Neural progenitor cell (in vitro differentiated cells): Measurements from ENCODE around the gene COG6. TPM values are rescaled to one million over a fixed set of nuclear protein-coding genes. Genes with fewer than 3 reads are reported as not detected.

Experiments used
- DNase-seq: peaks from one replicate; pipeline ENCODE4 v3.0.0-alpha.2; 2016; ENCODE audit warnings: low spot score
- H2AFZ ChIP-seq: fragments of 200-600 bp; sonication (generic); replicated peaks from 2 replicates; pipeline ENCODE4 v1.6.1; 2016; ENCODE audit warnings: antibody characterized with exemption
- H3F3A ChIP-seq: fragments of 200-600 bp; sonication (generic); 2 replicates; pipeline ENCODE4 v1.6.1; 2016; ENCODE audit warnings: antibody characterized with exemption, low read depth
- H3K27ac ChIP-seq: fragments of 200-600 bp; sonication (generic); 2 replicates; pipeline ENCODE4 v1.5.1; 2016; ENCODE audit warnings: mild to moderate bottlenecking
- H3K27me3 ChIP-seq: fragments of 200-600 bp; sonication (generic); 2 replicates; pipeline ENCODE4 v1.6.1; 2016; ENCODE audit warnings: mild to moderate bottlenecking, moderate library complexity
- H3K36me3 ChIP-seq: fragments of 200-600 bp; sonication (generic); 2 replicates; pipeline ENCODE4 v1.5.1; 2016
- H3K4me1 ChIP-seq: fragments of 200-600 bp; sonication (generic); 2 replicates; pipeline ENCODE4 v1.6.1; 2016; ENCODE audit warnings: mixed run types
- H3K4me2 ChIP-seq: fragments of 200-600 bp; sonication (generic); 2 replicates; pipeline ENCODE4 v1.6.1; 2016
- H3K4me3 ChIP-seq: fragments of 200-600 bp; sonication (generic); 2 replicates; pipeline ENCODE4 v1.5.1; 2016
- H3K79me2 ChIP-seq: fragments of 200-600 bp; sonication (generic); 2 replicates; pipeline ENCODE4 v1.6.1; 2016; ENCODE audit warnings: low read depth
- H3K9ac ChIP-seq: fragments of 200-600 bp; sonication (generic); 2 replicates; pipeline ENCODE4 v1.6.1; 2016
- H3K9me3 ChIP-seq: fragments of 200-600 bp; sonication (generic); 2 replicates; pipeline ENCODE4 v1.5.1; 2016; ENCODE audit warnings: low read depth
- H4K20me1 ChIP-seq: fragments of 200-600 bp; sonication (generic); 2 replicates; pipeline ENCODE4 v1.6.1; 2016; ENCODE audit warnings: low read depth
- H3K27ac Mint-ChIP-seq: 3 replicates; pipeline ENCODE4 v1.8.0; 2021; ENCODE audit warnings: mixed read lengths
- H3K27me3 Mint-ChIP-seq: 2 replicates; pipeline ENCODE4 v1.8.0; 2022; ENCODE audit warnings: low read depth, mild to moderate bottlenecking, inconsistent platforms, moderate library complexity, mixed read lengths; ENCODE audit not compliant: insufficient read depth
- H3K36me3 Mint-ChIP-seq: 3 replicates; pipeline ENCODE4 v1.8.0; 2021; ENCODE audit warnings: mixed read lengths
- H3K4me1 Mint-ChIP-seq: 3 replicates; pipeline ENCODE4 v1.8.0; 2021; ENCODE audit warnings: mixed read lengths
- H3K4me3 Mint-ChIP-seq: 3 replicates; pipeline ENCODE4 v1.8.0; 2021; ENCODE audit warnings: mild to moderate bottlenecking, moderate library complexity, mixed read lengths
- H3K9me3 Mint-ChIP-seq: 3 replicates; pipeline ENCODE4 v1.8.0; 2020; ENCODE audit warnings: mixed read lengths
- CTCF ChIP-seq: fragments of 200-600 bp; sonication (generic); IDR thresholded peaks from 2 replicates; pipeline ENCODE4 v1.5.1; 2017; ENCODE audit warnings: antibody characterized with exemption, mild to moderate bottlenecking
- EZH2 ChIP-seq: fragments of 200-600 bp; sonication (generic); IDR thresholded peaks from 2 replicates; pipeline ENCODE4 v1.6.1; 2017; ENCODE audit warnings: antibody characterized with exemption, mild to moderate bottlenecking, moderate library complexity
- EZH2phosphoT487 ChIP-seq: fragments of 200-600 bp; sonication (generic); IDR thresholded peaks from 2 replicates; pipeline ENCODE4 v1.6.1; 2017; ENCODE audit warnings: antibody characterized with exemption
- total RNA-seq: library from RNA; depleted of rRNA; stranded (reverse); fragments of >200 nt; gene quantifications from 2 replicates; pipeline ENCODE4 v1.2.3, GENCODE V29; 2015; ENCODE audit warnings: low replicate concordance

COG6 gene
- total RNA-seq, 1 donor from 2014 or later = 33.1 TPM

GRCh38 chr13:39729156-39729555 is 73.7 kb downstream of the COG6 start:
- H3K79me2 ChIP-seq = no peaks in the 10 kb centered on the region
- Mint-ChIP-seq H3K36me3 (peaks cover 6% of the 10 kb centered on the region), H3K27me3 (no peaks in the 10 kb centered on the region), H3K9me3 (no peaks in the 10 kb centered on the region), H3K27ac (no peak overlapping the region), H3K4me3 (no peak overlapping the region), H3K4me1 (no peaks in the 10 kb centered on the region)
- no peaks in the 10 kb centered on the region for H4K20me1 ChIP-seq
- no peak overlapping the region for H3K4me2 ChIP-seq
- H3K9ac ChIP-seq = no peak overlapping the region
- H3K9me3 ChIP-seq = no peaks in the 10 kb centered on the region
- H2AFZ ChIP-seq = no peak overlapping the region
- H3K4me3 ChIP-seq = no peak overlapping the region
- no peaks in the 10 kb centered on the region for H3F3A ChIP-seq
- H3K4me1 ChIP-seq = no peaks in the 10 kb centered on the region
- DNase-seq = no peak
- no peaks in the 10 kb centered on the region for H3K27me3 ChIP-seq
- H3K27ac ChIP-seq = no peak overlapping the region
- peaks cover 8% of the 10 kb centered on the region for H3K36me3 ChIP-seq
- no peak for TF ChIP-seq CTCF
- TF ChIP-seq EZH2 = no peak
- TF ChIP-seq EZH2phosphoT487 = no peak

DNA sequence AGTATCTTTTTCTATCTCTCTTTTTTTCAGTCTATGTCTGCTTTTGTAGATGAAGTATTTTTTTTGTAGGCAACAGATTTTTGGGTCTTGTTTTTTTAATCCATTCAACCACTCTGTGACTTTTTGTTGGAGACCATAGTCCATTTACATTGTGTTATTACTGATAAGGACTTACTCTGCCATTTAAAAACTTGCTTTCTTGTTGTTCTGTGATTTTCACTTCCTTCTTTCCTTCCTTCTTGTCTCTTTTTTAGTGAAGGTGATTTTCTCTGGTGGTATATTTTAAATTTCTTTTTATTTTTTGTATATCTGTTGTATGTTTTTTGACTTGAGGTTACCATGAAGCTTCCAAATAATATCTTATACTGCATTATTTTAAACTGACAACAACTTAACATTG is 79.5 kb downstream of the COG6 start:
- Histone ChIP-seq H3K27ac (no peak overlapping the region), H3K9me3 (no peaks in the 10 kb centered on the region), H3K9ac (no peak overlapping the region), H4K20me1 (no peaks in the 10 kb centered on the region), H2AFZ (no peak overlapping the region), H3K27me3 (no peaks in the 10 kb centered on the region), H3F3A (no peaks in the 10 kb centered on the region), H3K4me2 (no peak overlapping the region), H3K36me3 (no peaks in the 10 kb centered on the region), H3K4me3 (no peak overlapping the region), H3K79me2 (no peaks in the 10 kb centered on the region), H3K4me1 (no peaks in the 10 kb centered on the region)
- H3K9me3 Mint-ChIP-seq = peaks cover 6% of the 10 kb centered on the region
- DNase-seq = no peak
- H3K4me3 Mint-ChIP-seq = no peak overlapping the region
- no peak overlapping the region for H3K27ac Mint-ChIP-seq
- no peak for TF ChIP-seq EZH2phosphoT487
- TF ChIP-seq CTCF = no peak
- TF ChIP-seq EZH2 = no peak
- no peaks in the 10 kb centered on the region for H3K27me3 Mint-ChIP-seq
- H3K4me1 Mint-ChIP-seq = no peaks in the 10 kb centered on the region
- H3K36me3 Mint-ChIP-seq = peaks cover 16% of the 10 kb centered on the region

GRCh38 chr13:39737047-39737446 is 81.6 kb downstream of the COG6 start:
- Mint-ChIP-seq H3K27me3 (no peaks in the 10 kb centered on the region), H3K36me3 (peaks cover 25% of the 10 kb centered on the region), H3K9me3 (peaks cover 12% of the 10 kb centered on the region), H3K27ac (no peak overlapping the region), H3K4me1 (no peaks in the 10 kb centered on the region), H3K4me3 (no peak overlapping the region)
- no peaks in the 10 kb centered on the region for H3K4me1 ChIP-seq
- DNase-seq = no peak
- H3K4me2 ChIP-seq = no peak overlapping the region
- H3K27me3 ChIP-seq = no peaks in the 10 kb centered on the region
- TF ChIP-seq EZH2 (no peak), EZH2phosphoT487 (no peak), CTCF (no peak)
- H2AFZ ChIP-seq = no peak overlapping the region
- no peak overlapping the region for H3K27ac ChIP-seq
- no peaks in the 10 kb centered on the region for H3K9me3 ChIP-seq
- H3F3A ChIP-seq = no peaks in the 10 kb centered on the region
- H3K79me2 ChIP-seq = no peaks in the 10 kb centered on the region
- no peak overlapping the region for H3K4me3 ChIP-seq
- H3K36me3 ChIP-seq = no peaks in the 10 kb centered on the region
- H3K9ac ChIP-seq = no peak overlapping the region
- H4K20me1 ChIP-seq = no peaks in the 10 kb centered on the region

- DNase-seq = no peak
- H3K27me3 Mint-ChIP-seq = no peaks in the 10 kb centered on the region
Observed at GRCh38 chr13:39740761-39741160, 85.3 kb downstream of the COG6 start.

More at GRCh38 chr13:39740761-39741160, 85.3 kb downstream of the COG6 start:
- Mint-ChIP-seq H3K4me1 (no peaks in the 10 kb centered on the region), H3K36me3 (peaks cover 30% of the 10 kb centered on the region), H3K9me3 (peaks cover 35% of the 10 kb centered on the region), H3K4me3 (no peak overlapping the region), H3K27ac (no peak overlapping the region)
- TF ChIP-seq EZH2phosphoT487 (no peak), EZH2 (no peak), CTCF (no peak)
- no peaks in the 10 kb centered on the region for H3K79me2 ChIP-seq
- H3K9ac ChIP-seq = no peak overlapping the region
- H3F3A ChIP-seq = no peaks in the 10 kb centered on the region
- H3K4me2 ChIP-seq = no peak overlapping the region
- no peak overlapping the region for H3K4me3 ChIP-seq
- H3K36me3 ChIP-seq = no peaks in the 10 kb centered on the region
- no peak overlapping the region for H3K27ac ChIP-seq
- H3K9me3 ChIP-seq = no peaks in the 10 kb centered on the region
- no peaks in the 10 kb centered on the region for H3K27me3 ChIP-seq
- H3K4me1 ChIP-seq = no peaks in the 10 kb centered on the region
- no peak overlapping the region for H2AFZ ChIP-seq
- no peaks in the 10 kb centered on the region for H4K20me1 ChIP-seq
